ENCODE results near the gene ZNF483. TPM values are rescaled to one million over a fixed set of nuclear protein-coding genes. Genes with fewer than 3 reads are reported as not detected.

ZNF483 gene
- total and polyA plus RNA-seq, 2 of the 4 experiments (the other 2 are of a cell fraction) = 0.10 to 0.90 TPM

- peak overlapping the region; percentile 73 for H3K27ac ChIP-seq (ENCODE audit: insufficient read depth, low read length)
- H2BK120ac ChIP-seq (ENCODE audit: low read depth, low read length) = peak overlapping the region; percentile 80; the same call in 1 of the 2 replicates
- no peaks in the 10 kb centered on the region; the same call in 1 of the 2 replicates for H3K27me3 ChIP-seq (ENCODE audit: control insufficient read depth, insufficient read depth, low read length)
- no peaks in the 10 kb centered on the region for H3K9me3 ChIP-seq (ENCODE audit: control insufficient read depth, insufficient read depth, low read length)
- H3K4me2 ChIP-seq (ENCODE audit: low read depth, low read length) = peak overlapping the region; percentile 70
- DNase-seq = peak; percentile 55
- 0% methylated on average over 11 of the region's 76 CpGs; no CpG with 5 or more reads in 1 of the 2 experiments for WGBS, 2 experiments (ENCODE audit: extremely low coverage in 2 of 2, insufficient read length in 1 of 2)
- H2AFZ ChIP-seq (replicated peaks; ENCODE audit: low read length, poor library complexity) = peak overlapping the region; percentile 98
- H2BK15ac ChIP-seq (ENCODE audit: low read depth, low read length) = 0 out of 3 replicates have a peak overlapping the region, but pooled peaks have one; percentile 65
- no peak overlapping the region for H2BK20ac ChIP-seq (ENCODE audit: low read depth, low read length)
- peak overlapping the region; percentile 71 for H3K56ac ChIP-seq (ENCODE audit: extremely low read depth, insufficient read depth, low read length)
- ChIA-PET CTCF (interaction anchor here (0.5 kb wide), 1 partner anchor 22 kb away, joined by 4 read pairs; no protein-coding TSS in a partner anchor), POLR2A (ENCODE audit: unreplicated experiment) (no interaction called here)
- H4K20me1 ChIP-seq (ENCODE audit: insufficient read depth, low read length) = peaks cover 45% of the 10 kb centered on the region
- peak overlapping the region; percentile 80 to 94 for H4K8ac ChIP-seq (ENCODE audit: low read depth in 2 of 2, low read length in 2 of 2)
- H3K23ac ChIP-seq (ENCODE audit: low read depth, low read length) = peak overlapping the region; percentile 99
- dilution Hi-C loops (cut with HindIII; ENCODE audit: low sequenced_read_pairs, unreplicated experiment) = no loop called here
- peak overlapping the region; percentile 99 for H2AK9ac ChIP-seq (replicated peaks; ENCODE audit: low read depth, low read length, poor library complexity)
- H3K9ac ChIP-seq (ENCODE audit: low read depth, low read length) = peak overlapping the region; percentile 75
- H3K4me3 ChIP-seq (ENCODE audit: insufficient read depth, low read depth, low read length) = peak overlapping the region; percentile 75
- H3K36me3 ChIP-seq (ENCODE audit: control insufficient read depth, insufficient read depth, low read length) = no peaks in the 10 kb centered on the region
- H3K4ac ChIP-seq (ENCODE audit: low read depth, low read length) = peak overlapping the region; percentile 94
- in situ Hi-C loops (cut with MboI; ENCODE audit: low sequenced_read_pairs) = no loop called here
- peak overlapping the region; percentile 51 for H2BK5ac ChIP-seq (ENCODE audit: low read depth, low read length, poor library complexity, severe bottlenecking)
- BruUV-seq (replicated peaks) = no TSS peak
- peaks cover 2% of the 10 kb centered on the region; the same call in 1 of the 2 replicates for H3K4me1 ChIP-seq (ENCODE audit: control insufficient read depth, insufficient read depth, low read length)
- peak; percentile 13; the same call in 1 of the 2 replicates for TF ChIP-seq POLR2A (IDR thresholded peaks at IDR 0.05; ENCODE audit: low read depth, low read length)
- TF ChIP-seq CEBPB (IDR thresholded peaks at IDR 0.05; ENCODE audit: low read depth, low read length) = peak; percentile 78
- TF ChIP-seq RAD21 (IDR thresholded peaks at IDR 0.05; ENCODE audit: low read length) = no peak
- TF ChIP-seq NFE2L2 (IDR thresholded peaks at IDR 0.05; ENCODE audit: low read depth, low read length) = no peak
- peak overlapping the region; percentile 94 for H3K14ac ChIP-seq (replicated peaks; ENCODE audit: low read depth, low read length)
- peak overlapping the region; percentile 86 for H4K91ac ChIP-seq (ENCODE audit: insufficient read depth, low read depth, low read length)
- intact Hi-C loops (cut with micrococcal nuclease) = no loop called here
- peak; percentile 44 for ATAC-seq (ENCODE audit: low read depth)
- peaks cover 3 to 37% of the 10 kb centered on the region in 2 experiments; a peak in 3 of 4 replicates for H3K79me1 ChIP-seq (ENCODE audit: low read depth in 1 of 2, low read length in 2 of 2)
- H3K18ac ChIP-seq (ENCODE audit: low read depth, low read length) = peak overlapping the region; percentile 19
- peak overlapping the region; percentile 15 for H4K5ac ChIP-seq (ENCODE audit: low read depth, low read length)
- H2AK5ac ChIP-seq (ENCODE audit: low read depth, low read length) = peak overlapping the region; percentile 73
- peaks cover 10% of the 10 kb centered on the region; the same call in 1 of the 2 replicates for H3K9me1 ChIP-seq (ENCODE audit: insufficient read depth, low read length)
Measured at GRCh38 chr9:111482694-111483438, 42.1 kb upstream of the ZNF483 start.

All from IMR-90 (cell line).